HEK293 (cell line): Measurements from ENCODE around the gene TRIM29.

ENCODE experiments used
- CTCF ChIA-PET: fragments of 350-600 bp; formaldehyde crosslinking; extraction: SDS; loops from one replicate; lab custom pipeline; 2021; ENCODE audit warnings: antibody characterized with exemption; lab: Yijun Ruan, JAX
- POLR2A ChIA-PET: fragments of 300-600 bp; formaldehyde crosslinking; extraction: SDS; loops from one replicate; lab custom pipeline; 2020; ENCODE audit warnings: antibody characterized with exemption, inconsistent platforms; lab: Yijun Ruan, JAX
- H3K27ac ChIP-seq: fragments of 200-500 bp; sonication (Bioruptor generic); 2 replicates; pipeline ENCODE4 v1.5.1; 2014; ENCODE audit warnings: low read depth, low read length, control low read depth, inconsistent platforms; ENCODE audit errors: extremely low read depth
- H3K36me3 ChIP-seq, 2 experiments: fragments of 200-500 bp in 1 of 2; sonication (Bioruptor generic) in 1 of 2; 1 replicate in 1 of 2; 2 replicates in 1 of 2; pipeline ENCODE4 v1.5.1; 2014 to 2017; ENCODE audit warnings: inconsistent platforms in 2 of 2, low read length in 2 of 2; ENCODE audit not compliant: control insufficient read depth in 2 of 2, insufficient read depth in 1 of 2
- H3K4me1 ChIP-seq: fragments of 200-500 bp; sonication (Bioruptor generic); 2 replicates; pipeline ENCODE4 v1.5.1; 2014; ENCODE audit warnings: mild to moderate bottlenecking, low read length, inconsistent platforms; ENCODE audit not compliant: control insufficient read depth, insufficient read depth
- H3K4me3 ChIP-seq: 2 replicates; pipeline ENCODE4 v1.5.1; 2011; ENCODE audit warnings: low read depth, mild to moderate bottlenecking, control low read depth, low read length, moderate library complexity
- H3K9me3 ChIP-seq: fragments of 200-500 bp; sonication (Bioruptor generic); 2 replicates; pipeline ENCODE4 v1.5.1; 2014; ENCODE audit warnings: low read depth, low read length, inconsistent platforms; ENCODE audit not compliant: control insufficient read depth, insufficient read depth
- HOXA7 ChIP-seq: sonication (generic); formaldehyde crosslinking; IDR thresholded peaks from 2 replicates; pipeline ENCODE4 v1.8.1; 2022; ENCODE audit warnings: missing genetic modification reagents, borderline replicate concordance
- KLF1 ChIP-seq: fragments of 450-650 bp; formaldehyde crosslinking; IDR thresholded peaks from 2 replicates; pipeline ENCODE4 v1.5.1; 2016; ENCODE audit warnings: missing biosample characterization, missing genetic modification characterization
- KLF17 ChIP-seq: fragments of 450-650 bp; formaldehyde crosslinking; IDR thresholded peaks from 2 replicates; pipeline ENCODE4 v1.5.1; 2016; ENCODE audit warnings: missing biosample characterization, missing genetic modification characterization
- RBAK ChIP-seq: fragments of 450-650 bp; formaldehyde crosslinking; IDR thresholded peaks from 2 replicates; pipeline ENCODE4 v1.5.1; 2016; ENCODE audit warnings: missing biosample characterization, missing genetic modification characterization
- ZFP69B ChIP-seq: fragments of 450-650 bp; formaldehyde crosslinking; IDR thresholded peaks from 2 replicates; pipeline ENCODE4 v1.5.1; 2016; ENCODE audit warnings: missing biosample characterization, missing genetic modification characterization
- ZNF146 ChIP-seq: fragments of 450-650 bp; formaldehyde crosslinking; IDR thresholded peaks from 2 replicates; pipeline ENCODE4 v1.5.1; 2016; ENCODE audit warnings: missing biosample characterization, missing genetic modification characterization
- ZNF157 ChIP-seq: fragments of 450-650 bp; formaldehyde crosslinking; IDR thresholded peaks from 2 replicates; pipeline ENCODE4 v1.5.1; 2016; ENCODE audit warnings: missing biosample characterization, missing genetic modification characterization
- ZNF174 ChIP-seq: fragments of 450-650 bp; formaldehyde crosslinking; IDR thresholded peaks from 2 replicates; pipeline ENCODE4 v1.5.0; 2017; ENCODE audit warnings: missing biosample characterization, mild to moderate bottlenecking, missing genetic modification characterization
- ZNF354C ChIP-seq: fragments of 450-650 bp; formaldehyde crosslinking; IDR thresholded peaks from 2 replicates; pipeline ENCODE4 v1.5.1; 2016; ENCODE audit warnings: missing biosample characterization, missing genetic modification characterization, low read depth, borderline replicate concordance
- ZNF488 ChIP-seq: fragments of 450-650 bp; formaldehyde crosslinking; IDR thresholded peaks from 2 replicates; pipeline ENCODE4 v1.5.1; 2016; ENCODE audit warnings: missing biosample characterization, missing genetic modification characterization
- ZNF521 ChIP-seq: fragments of 450-650 bp; formaldehyde crosslinking; IDR thresholded peaks from 2 replicates; pipeline ENCODE4 v1.5.1; 2017; ENCODE audit warnings: missing biosample characterization, mild to moderate bottlenecking, missing genetic modification characterization
- ZNF549 ChIP-seq: fragments of 450-650 bp; IDR thresholded peaks from 2 replicates; pipeline ENCODE4 v1.5.1; 2018; ENCODE audit warnings: missing biosample characterization, missing genetic modification characterization, mild to moderate bottlenecking, inconsistent platforms, moderate library complexity
- ZNF558 ChIP-seq: fragments of 450-650 bp; formaldehyde crosslinking; IDR thresholded peaks from 2 replicates; pipeline ENCODE4 v1.5.1; 2016; ENCODE audit warnings: missing biosample characterization, missing genetic modification characterization
- ZNF704 ChIP-seq: fragments of 450-650 bp; formaldehyde crosslinking; IDR thresholded peaks from 2 replicates; pipeline ENCODE4 v1.5.1; 2016; ENCODE audit warnings: missing biosample characterization, missing genetic modification characterization
- ZNF837 ChIP-seq: fragments of 450-650 bp; formaldehyde crosslinking; IDR thresholded peaks from 2 replicates; pipeline ENCODE4 v1.5.1; 2016; ENCODE audit warnings: missing biosample characterization, missing genetic modification characterization

Gene TRIM29

GRCh38 chr11:120062561-120062930 is 75.4 kb downstream of the TRIM29 start (continued):
- no peak for TF ChIP-seq ZNF704 (tag by site-specific recombination)
- TF ChIP-seq HOXA7, result no peak
- TF ChIP-seq, all 188 proteins: peak for 0

- POLR2A ChIA-PET, result no interaction called here
- H3K36me3 ChIP-seq, result no peaks in the 10 kb centered on the region
- CTCF ChIA-PET, result interaction anchor here (1.1 kb wide), 1 partner anchor 18 kb away, joined by 3 read pairs; no protein-coding TSS in a partner anchor
- no peak overlapping the region for H3K4me3 ChIP-seq
- H3K9me3 ChIP-seq, result no peaks in the 10 kb centered on the region
- TF ChIP-seq RBAK (tag by site-specific recombination) (no peak), ZNF558 (tag by site-specific recombination) (no peak), ZNF174 (tag by site-specific recombination) (no peak), ZNF146 (tag by site-specific recombination) (no peak), ZNF157 (tag by site-specific recombination) (no peak), ZNF549 (tag by site-specific recombination) (no peak), ZNF837 (tag by site-specific recombination) (no peak), ZFP69B (tag by site-specific recombination) (no peak), ZNF488 (no peak), ZNF354C (no peak), ZNF521 (tag by site-specific recombination) (no peak), KLF1 (no peak), KLF17 (no peak)
- H3K27ac ChIP-seq, result no peak overlapping the region
- H3K4me1 ChIP-seq, result no peaks in the 10 kb centered on the region
These were observed 76.0 kb downstream of the TRIM29 start for GRCh38 chr11:120061761-120062560.
